HG02623 (cell line): Measurements from ENCODE around the gene LETM1.

ENCODE experiments used
- ATAC-seq: cut with Tn5 transposase; IDR thresholded peaks from one replicate; pipeline ENCODE4 v1.9.1; 2021; ENCODE audit warnings: moderate library complexity; ENCODE audit not compliant: unreplicated experiment

The LETM1 gene

GRCh38 chr4:1830234-1830633 is 25.7 kb downstream of the LETM1 start:
- ATAC-seq = no peak

- ATAC-seq = no peak
Measured at GRCh38 chr4:1826531-1827350, 29.2 kb downstream of the LETM1 start.

- no peak for ATAC-seq
Measured at GRCh38 chr4:1825326-1825725, 30.6 kb downstream of the LETM1 start.

GRCh38 chr4:1824746-1825145 is 31.2 kb downstream of the LETM1 start:
- ATAC-seq = no peak

DNA sequence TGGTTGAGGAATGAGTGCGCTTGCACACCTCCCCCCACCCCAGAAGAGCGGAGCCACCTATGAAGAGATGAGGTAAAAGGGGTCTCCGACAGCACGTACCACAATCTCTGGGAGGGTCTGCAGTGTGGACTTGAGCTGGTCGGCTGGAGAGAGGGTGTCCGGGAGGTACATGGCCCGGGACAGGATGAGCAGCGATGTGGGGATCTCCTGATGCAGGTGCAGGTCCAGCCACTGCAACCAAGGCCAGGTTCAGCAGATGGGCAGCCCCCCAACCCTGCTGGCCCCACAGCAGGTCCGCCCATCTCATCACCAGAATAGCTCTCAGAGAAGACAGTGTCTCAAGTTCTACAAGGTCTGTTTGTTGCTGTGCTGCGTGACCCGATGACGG is 32.4 kb downstream of the LETM1 start:
- ATAC-seq = no peak

- ATAC-seq = no peak
Measured at GRCh38 chr4:1822568-1823544, 33.1 kb downstream of the LETM1 start.

DNA sequence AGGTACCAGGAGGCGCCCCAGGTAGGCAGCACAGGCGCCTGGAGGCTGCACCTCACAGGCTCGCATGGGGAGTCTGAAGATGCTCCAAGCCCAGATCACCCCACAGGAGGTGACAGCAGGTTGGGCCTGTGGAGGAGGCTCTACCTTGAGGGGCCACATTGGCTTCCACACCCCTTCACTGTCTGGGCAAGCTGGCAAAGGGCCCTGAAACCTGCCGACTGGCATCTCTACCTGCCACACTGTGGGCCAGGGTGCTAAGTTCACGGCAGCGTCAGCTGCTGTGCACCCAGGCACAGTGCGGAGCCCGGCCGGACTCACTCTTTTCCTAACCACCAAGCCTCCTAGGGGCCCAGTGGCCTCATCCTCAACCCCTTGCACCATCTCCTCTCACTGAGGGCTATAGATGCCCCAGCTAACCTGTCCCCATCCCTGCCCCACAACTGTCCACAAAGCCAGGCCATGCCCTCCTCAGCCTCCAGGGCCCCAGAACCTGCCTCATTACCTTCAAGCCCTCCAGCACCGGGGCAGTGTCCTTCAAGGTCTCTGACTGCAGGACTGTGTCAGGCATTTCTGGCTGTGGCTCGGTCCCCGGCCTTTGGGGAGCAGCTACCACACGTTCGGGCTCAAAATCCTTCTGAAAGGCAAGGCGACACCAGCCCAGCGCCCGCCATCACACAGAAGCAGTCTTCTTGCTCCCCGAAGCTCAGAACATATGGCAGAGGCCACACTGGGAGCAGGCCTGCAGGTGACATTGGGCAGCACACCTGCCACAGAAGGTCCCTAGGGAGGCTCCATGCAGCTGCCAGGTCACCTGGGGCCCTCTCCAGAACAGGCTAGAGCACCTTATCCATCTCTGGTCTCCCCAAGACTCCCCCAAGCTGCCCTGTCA is 34.0 kb downstream of the LETM1 start:
- ATAC-seq = no peak

GRCh38 chr4:1819816-1820215 is 36.1 kb downstream of the LETM1 start:
- ATAC-seq = no peak

GRCh38 chr4:1819284-1819683 is 36.7 kb downstream of the LETM1 start:
- no peak for ATAC-seq

DNA sequence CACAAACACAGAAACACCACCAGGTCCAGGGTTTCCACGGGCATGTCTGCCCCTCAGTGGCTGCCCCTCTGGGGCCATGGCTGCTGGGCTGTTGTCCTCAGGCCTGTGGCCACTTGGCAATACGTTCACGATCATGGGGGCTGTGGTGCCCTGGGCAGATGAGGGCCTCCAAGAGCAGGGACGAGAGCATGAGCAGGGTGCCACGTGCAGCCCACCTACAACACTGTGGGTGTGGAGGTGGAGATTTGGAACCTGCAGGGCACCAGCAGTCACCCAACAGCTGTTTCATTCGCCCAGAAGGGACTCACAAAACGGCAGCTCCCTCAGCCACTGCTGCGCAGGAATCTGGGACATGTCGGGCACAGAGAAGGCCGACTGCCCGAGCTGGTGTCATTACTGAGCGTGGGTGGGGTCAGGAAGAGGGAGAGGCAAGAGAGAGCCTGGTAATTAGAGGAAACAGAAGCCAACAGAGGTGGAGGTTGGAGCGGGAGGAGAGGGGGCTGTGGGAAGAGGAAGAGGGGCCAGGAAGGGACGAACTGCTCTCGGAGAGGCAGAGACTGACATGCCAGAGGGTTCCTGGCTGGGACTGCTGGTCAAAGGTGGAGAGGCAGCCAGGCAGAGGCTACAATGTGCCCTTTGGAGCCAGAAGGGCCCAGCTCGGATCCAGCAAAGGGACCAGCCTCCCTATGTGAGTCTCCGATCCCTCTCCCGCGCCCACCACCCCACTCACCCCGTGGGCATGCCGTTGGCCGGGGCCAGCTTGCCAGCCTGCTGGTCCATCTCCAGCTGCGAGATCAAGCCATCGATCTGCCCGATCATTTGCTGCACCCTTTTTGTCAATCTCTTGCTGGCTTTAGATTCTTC is 39.7 kb downstream of the LETM1 start:
- no peak for ATAC-seq

- no peak for ATAC-seq
Measured at GRCh38 chr4:1815096-1815996, 40.6 kb downstream of the LETM1 start.

DNA sequence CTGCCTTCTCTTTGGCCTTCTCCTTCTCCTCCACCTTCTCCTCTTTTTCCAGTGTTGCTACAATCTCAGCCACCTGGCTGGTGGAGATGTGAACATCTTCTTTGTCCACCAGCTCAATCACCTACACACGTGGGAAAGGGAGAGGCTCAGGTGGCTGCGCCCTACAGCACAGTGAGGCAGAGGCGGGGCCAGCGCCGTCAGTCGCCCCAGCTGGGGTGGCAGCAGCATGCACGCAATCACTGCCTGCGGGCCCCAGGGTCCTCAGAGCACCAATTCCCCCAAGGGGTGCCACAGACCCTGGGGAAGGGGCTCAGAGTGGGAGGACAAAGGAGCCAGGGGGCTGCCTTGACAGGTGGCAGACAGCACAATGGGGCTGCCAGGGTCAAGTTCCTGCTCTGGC is 41.5 kb downstream of the LETM1 start:
- ATAC-seq = no peak

- no peak for ATAC-seq
Measured at GRCh38 chr4:1813915-1814314, 42.0 kb downstream of the LETM1 start.

DNA sequence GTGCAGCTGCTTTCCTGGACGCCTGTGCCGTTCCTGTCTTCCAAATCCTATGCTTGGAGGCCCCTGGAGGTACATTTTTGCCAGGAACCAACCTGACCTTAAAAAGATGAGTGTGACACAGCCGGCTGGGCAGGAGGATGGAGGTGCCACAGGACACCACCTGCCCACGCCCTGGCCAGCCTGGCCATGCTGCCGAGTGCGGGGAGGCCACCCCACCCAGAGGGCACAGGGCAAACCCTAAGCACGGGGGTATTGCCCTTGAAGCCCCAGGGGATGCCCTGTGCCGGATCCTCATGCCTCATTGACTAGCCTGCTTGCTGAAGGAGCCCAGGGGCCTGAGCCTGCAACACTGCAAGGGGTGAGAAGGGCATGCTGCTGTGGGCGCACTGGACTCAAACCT is 42.7 kb downstream of the LETM1 start:
- ATAC-seq = no peak

GRCh38 chr4:1812720-1813119 is 43.2 kb downstream of the LETM1 start:
- no peak for ATAC-seq

DNA sequence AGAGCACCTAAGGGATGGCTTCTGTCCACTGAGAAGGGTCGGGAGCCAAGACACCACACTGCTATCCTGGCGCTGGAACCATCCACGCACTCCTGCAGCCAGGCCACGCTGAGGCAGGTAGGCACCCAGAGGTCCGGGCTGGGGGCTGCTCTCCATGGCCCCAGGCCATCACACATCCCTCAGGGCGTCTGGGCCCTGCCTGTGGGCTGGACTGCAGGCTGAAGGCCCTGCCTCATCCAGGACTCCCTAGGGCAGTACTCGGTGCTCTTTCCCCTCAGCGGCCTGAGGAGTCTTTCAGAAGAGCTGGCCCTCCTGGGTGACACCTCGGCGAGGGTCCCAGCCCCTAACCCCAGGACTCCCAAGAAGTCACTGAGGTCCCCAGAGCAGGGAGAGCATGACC is 45.2 kb downstream of the LETM1 start:
- ATAC-seq = no peak

DNA sequence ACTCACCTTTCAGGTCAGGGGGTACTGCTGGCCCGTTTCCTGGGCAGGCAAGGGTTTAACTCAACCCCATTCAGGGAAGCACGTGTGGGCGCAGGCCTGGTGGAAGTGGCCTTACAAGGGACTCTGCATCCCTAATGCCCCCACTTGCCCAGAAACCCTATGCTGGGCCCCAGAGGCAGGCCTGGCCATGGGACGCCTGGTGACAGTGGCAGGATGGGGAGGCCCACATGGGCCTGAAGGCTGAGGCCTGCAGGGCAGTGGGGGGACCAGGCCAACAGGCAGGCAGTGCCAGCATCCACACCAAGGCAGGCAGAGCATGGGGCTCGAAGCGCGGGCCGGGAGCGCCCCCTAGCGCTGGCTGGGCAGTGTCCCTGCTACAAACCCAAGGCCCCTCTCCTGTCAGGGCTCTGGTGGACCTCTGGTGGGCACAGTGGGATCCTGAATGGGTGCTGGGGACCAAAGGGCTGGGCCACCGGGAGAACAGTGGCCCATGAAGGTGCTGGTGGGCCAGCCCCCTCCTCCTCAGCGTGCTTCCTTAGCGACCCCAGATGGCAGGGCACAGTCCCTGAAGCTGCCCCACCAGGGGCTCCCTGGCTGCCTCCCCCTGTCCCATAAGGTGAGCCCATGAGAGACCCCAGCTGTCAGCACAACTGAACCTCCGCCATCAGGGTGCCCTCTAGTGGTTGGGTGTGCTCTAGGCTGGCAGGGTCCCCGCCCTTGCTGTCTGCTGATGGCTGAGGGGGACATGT is 46.0 kb downstream of the LETM1 start:
- ATAC-seq = no peak
